GM10266 (cell line): ENCODE measurements around the gene METRNL.

Experiments
- DNase-seq: peaks from one replicate; pipeline ENCODE4 v3.0.0; 2012; ENCODE audit errors: extremely low spot score
- CTCF ChIP-seq: IDR thresholded peaks from 2 replicates; pipeline ENCODE4 v1.5.1; 2012; ENCODE audit warnings: mild to moderate bottlenecking, low read depth; ENCODE audit not compliant: control insufficient read depth, insufficient read depth; ENCODE audit errors: missing control alignments

The METRNL gene

GRCh38 chr17:83061586-83061985 lies 17.8 kb upstream of the METRNL start:
- no peak for TF ChIP-seq CTCF
- DNase-seq, result no peak

GRCh38 chr17:83062011-83062817 lies 17.2 kb upstream of the METRNL start:
- DNase-seq, result no peak
- no peak for TF ChIP-seq CTCF

- no peak for DNase-seq
- no peak for TF ChIP-seq CTCF
These were observed 16.4 kb upstream of the METRNL start for GRCh38 chr17:83062818-83063671.

- DNase-seq, result no peak
- TF ChIP-seq CTCF, result no peak
These were observed 15.2 kb upstream of the METRNL start for GRCh38 chr17:83064021-83064731.

- TF ChIP-seq CTCF, result no peak
- DNase-seq, result no peak
These were observed 14.4 kb upstream of the METRNL start for GRCh38 chr17:83064732-83065659.
